IPS-18c (cell line): ENCODE data around the gene CHD6.

ENCODE experiments used
- H3K4me3 ChIP-seq: 2 replicates; pipeline ENCODE4 v1.7.0; 2013; ENCODE audit warnings: low read depth, mild to moderate bottlenecking, low read length, moderate library complexity; ENCODE audit not compliant: insufficient read depth
- H3K9me3 ChIP-seq: one replicate; pipeline ENCODE4 v1.6.1; 2013; ENCODE audit warnings: mild to moderate bottlenecking, low read length, moderate library complexity; ENCODE audit not compliant: control insufficient read depth, insufficient read depth

The CHD6 gene

DNA sequence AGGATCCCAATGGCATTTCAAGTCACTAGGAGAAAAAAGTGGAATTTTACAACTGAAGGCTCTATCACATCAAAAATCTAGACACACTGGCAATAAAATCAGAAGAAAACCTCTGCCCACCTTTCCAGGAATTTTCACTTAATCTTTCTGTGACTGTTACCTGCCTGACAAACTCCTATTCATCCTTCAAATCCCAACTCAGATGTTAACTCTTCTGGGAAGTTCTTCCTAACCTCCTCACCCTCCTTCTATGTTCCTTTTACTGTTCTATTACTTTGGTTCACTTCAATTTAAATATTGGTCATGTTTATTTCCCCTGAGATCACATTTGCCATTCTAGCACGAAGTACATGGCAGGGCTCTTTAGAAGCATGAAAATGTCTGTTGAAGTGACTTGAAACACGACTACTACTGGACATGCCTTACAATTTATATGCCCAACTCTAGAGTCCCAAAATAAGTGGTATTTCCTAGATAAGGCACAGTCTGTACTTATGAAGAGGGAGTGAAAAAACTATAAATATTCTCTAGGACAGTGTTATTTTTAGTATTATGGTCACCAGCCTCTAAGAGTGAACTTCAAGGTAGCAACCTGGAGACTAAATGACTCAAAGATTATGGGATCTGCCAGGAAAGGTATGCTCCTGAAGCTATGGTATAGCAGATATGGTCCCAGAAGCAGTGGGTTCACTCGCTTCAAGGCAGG, 17.1 kb downstream of the CHD6 start:
- Histone ChIP-seq H3K4me3 (no peak overlapping the region), H3K9me3 (peaks cover 8% of the 10 kb centered on the region)

DNA sequence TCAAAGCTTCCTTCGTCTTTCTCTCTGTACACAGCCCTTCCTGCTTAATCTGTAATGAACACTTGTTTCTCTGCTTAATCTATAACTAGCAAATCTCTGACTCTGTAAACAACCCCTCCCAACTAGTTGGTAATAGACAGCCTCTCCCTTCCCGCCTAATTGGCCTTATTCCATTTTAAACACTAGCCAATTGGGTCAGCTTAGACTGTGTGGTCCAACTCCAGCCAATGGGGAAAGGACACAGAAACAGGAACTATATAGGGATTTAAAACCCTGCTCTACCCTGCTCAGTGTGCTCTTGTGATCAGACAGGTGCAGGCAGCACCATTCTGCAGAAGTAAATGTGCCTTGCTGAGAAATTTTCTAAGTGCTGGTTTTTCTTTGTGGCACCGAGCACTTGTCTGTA, 18.5 kb downstream of the CHD6 start:
- Histone ChIP-seq H3K9me3 (peaks cover 8% of the 10 kb centered on the region), H3K4me3 (no peak overlapping the region)

DNA sequence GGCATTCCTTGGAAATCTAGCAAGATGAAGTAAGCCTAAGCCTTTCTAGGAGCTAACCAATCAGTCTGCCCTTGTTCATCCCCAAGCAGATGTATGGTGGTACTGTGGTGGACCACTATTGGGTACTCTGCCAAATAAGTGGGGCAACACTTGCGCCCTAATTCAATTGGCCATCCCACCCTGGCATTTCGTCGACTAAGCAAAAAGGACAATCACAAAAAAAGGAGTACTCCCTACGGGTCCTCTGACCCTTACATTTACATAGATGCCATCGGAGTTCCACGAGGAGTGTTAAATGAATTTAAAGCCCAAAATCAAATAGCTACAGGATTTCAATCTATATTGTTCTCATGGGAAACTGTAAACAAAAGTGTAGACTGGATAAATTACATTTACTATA, 19.5 kb downstream of the CHD6 start:
- Histone ChIP-seq H3K9me3 (peaks cover 8% of the 10 kb centered on the region), H3K4me3 (no peak overlapping the region)

DNA sequence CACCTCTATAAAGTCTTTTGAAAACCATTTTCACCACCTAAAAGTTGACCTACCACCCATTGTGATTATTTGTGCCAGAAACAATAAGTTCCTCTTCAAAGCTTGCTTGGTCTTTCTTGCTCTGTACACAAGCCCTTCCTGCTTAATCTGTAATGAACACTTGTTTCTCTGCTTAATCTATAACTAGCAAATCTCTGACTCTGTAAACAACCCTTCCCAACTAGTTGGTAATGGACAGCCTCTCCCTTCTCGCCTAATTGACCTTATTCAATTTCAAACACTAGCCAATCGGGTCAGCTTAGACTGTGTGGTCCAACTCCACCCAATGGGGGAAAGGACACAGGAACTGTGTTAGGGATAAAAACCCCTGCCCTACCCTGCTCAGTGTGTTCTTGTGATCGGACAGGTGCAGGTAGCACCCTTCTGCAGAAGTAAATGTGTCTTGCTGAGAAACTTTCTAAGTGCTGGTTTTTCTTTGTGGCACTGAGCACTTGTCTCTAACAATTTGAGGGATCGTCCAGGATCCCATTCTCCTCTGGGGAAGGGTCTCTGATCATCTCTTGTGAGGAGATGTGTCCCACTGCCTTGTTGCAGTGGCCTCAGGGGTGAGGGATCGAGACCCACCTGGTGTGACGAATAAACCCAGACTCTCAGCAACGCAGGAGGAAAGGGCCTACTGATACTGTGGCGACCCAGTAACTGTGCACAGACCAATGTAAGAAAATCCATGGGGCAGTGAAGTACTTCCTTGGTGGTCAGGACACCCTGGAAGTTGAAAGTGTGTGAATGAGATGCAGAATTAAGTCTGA, 23.5 kb downstream of the CHD6 start:
- Histone ChIP-seq H3K4me3 (no peak overlapping the region), H3K9me3 (peaks cover 8% of the 10 kb centered on the region)

DNA sequence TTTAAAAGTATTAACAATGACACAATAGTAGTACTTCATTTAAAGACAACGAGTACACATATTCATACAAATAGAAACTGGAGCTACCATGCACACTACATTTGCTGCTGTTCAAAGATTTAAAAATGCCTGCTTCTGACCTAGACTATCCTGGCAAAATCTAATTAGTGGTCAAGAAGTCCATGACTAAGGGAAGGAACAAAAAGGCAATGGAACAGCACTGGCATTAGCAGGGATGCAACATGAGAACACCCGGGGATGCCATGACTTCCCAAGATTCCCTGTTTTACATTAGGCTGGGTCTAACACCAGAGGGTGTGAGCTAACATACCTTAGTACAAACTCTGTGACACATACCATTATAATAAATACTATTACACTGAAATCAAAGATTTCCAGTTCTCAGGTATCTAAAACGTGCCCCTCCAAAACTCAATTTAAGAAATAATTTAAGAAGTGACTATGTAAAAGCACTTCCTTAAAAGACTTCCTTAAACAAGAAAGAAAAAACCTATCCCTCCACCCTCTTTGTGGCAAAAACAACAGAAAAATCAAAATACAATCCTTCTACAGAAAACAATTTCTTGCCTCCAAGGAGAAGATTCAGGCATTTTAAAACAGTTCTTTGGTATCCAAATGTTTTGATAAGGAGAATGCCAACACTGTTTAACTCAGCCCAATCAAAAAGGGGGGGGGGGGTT, 25.5 kb downstream of the CHD6 start:
- Histone ChIP-seq H3K4me3 (no peak overlapping the region), H3K9me3 (peaks cover 2% of the 10 kb centered on the region)

DNA sequence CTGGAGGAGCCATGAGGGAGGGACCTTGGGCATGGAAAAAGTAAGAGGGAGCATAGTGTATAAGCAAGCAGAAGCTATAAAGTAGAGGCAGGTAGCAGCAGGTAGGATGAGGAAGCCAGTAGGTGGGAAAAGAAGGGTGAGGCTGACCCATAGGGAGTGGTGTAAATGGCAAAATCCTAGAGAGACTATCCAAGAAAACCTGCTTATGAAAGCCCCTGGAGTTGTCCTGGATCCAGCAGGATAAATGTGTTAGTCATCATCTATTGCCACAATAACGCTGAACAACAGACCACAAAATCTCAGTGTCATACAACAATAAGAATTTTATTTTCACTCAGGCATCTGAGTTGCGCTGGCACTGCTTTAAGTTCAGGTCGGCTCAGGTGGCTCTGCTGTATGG, 30.2 kb downstream of the CHD6 start:
- no peak overlapping the region; the same call in 1 of the 2 replicates for H3K4me3 ChIP-seq
- H3K9me3 ChIP-seq, result peaks cover 2% of the 10 kb centered on the region

DNA sequence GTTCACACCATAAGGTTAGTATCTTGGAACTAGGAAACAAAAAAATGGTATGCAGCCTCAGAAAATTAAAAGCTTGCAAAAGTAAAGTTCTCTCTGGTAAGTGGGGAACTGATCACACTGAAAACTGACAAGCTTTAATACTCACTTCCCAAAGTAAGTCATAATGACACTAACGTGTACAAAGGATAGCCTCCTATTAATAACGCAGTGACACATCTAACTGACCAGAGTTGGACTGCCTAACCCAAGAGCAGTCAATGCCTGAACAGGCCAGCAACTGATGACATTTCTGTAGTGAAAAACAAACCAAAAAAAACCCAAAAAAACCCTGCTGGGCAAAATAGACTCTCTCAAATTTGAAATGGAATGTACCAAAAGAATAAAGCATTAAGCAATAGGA, 30.7 kb downstream of the CHD6 start:
- no peak overlapping the region; the same call in 1 of the 2 replicates for H3K4me3 ChIP-seq
- H3K9me3 ChIP-seq, result peaks cover 2% of the 10 kb centered on the region

DNA sequence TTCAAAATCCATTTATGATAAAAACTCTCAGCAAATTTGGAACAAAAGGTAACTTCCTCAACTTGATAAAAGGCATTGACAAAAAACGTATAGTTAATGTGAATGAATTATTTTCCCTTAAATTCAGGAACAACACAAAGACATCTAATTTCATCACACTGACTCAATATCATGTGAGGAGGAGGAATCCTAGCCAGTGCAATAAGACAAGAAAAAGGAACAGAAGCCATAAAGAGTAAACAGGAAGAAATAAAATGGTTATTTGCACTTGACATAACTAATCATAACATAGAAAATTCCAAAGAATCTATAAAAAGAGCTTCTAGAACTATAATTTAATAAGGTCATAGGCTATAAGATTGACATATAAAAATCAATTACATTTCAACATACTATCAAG, 31.4 kb downstream of the CHD6 start:
- H3K9me3 ChIP-seq, result peaks cover 2% of the 10 kb centered on the region
- no peak overlapping the region for H3K4me3 ChIP-seq

DNA sequence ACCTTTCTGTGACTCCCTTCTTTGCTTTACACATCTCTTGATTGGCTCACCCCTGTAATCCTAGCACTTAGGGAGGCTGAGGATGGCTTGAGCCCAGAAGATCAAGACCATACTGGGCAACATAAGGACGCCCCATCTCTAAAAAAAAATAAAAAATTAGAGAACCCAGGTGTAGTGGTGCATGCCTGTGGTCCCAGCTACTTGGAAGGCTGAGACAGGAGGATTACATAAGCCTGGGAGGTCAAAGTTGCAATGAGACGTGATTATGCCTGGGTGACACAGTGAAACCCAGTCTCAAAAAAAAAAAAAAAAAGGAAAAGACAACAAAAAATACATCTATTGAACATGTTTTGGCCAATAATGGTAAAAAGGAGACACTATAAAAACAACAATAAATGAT, 37.8 kb downstream of the CHD6 start:
- Histone ChIP-seq H3K4me3 (no peak overlapping the region), H3K9me3 (no peaks in the 10 kb centered on the region)

DNA sequence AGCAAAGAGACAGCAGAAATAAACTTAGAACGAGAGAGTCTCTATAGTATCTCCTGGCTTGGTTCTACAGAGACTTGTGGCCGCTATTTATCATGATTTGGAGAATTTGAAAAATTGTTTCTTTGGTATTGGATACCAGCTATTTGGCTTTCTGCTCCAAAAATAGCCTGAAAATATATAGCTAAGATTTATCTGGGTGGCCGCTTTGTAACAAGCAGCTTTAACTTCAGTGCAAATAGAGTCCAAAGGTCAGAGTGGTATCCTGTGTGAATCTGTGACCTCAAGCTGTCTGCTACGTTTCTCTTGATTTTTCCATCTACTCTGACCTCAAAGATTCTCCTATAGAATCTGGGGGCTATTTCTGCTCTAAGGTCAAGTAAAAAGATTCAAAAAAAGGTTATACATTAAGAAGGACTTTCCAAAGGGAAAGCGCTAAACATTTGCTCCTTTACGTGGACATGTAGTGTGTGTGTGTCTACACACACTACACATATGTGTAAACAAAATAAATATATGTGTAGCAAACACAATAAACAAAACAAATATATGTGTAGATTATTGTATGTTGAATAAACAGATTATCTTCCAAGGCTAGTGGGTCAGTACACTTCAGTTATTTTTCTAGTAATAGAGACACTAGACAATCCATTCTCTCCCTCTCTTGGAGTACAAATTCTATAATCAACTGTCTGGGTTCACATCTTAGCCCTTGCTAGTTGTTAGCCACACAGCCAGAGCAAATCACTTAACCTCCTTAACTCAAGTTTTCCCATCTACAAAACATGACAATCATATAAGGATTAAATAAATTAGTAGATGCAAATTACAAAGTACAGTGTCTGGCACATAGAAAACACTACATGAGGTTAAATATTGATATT, 40.8 kb downstream of the CHD6 start:
- Histone ChIP-seq H3K4me3 (no peak overlapping the region), H3K9me3 (no peaks in the 10 kb centered on the region)

DNA sequence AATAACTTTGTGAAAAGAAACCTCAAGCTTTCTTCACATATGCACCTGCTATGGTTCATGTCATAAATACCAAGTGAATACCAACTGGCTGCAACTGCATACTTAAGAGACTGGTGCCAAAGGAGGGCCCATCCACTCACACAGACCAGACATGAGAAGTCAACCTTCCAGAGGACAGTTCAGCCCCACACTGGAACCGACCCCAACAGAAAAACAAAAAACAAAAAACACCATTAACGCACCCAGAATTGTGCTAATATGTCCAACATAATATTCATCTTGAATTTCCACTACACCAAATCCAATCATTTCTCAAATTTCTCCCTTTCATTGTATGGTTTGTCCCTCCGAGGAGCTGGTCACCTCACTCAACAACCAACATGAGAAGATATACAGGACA, 42.8 kb downstream of the CHD6 start:
- no peaks in the 10 kb centered on the region for H3K9me3 ChIP-seq

DNA sequence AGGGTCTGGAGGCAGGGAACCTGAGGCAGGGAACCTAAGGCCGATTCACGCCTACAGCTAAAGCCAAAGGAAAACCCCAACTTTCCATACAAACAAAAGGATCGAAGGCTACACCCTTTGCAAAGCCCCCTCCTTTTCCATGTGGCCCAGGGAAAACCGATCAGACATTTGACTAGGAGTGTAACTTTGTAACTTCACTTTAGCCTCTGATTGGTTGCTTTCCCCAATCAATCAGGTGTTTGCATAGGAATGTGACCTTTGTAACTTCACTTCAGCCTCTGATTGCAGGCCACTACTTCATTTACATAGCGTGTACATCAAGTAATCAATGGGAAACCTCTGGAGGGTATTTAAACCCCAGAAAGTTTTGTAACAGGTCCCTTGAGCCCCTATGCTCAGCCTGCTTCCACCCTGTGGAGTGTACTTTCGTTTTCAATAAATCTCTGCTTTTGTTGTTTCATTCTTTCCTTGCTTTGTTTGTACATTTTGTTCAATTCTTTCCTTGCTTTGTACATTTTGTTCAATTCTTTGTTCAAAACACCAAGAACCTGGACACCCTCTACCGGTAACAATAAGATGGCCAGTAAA, 43.3 kb downstream of the CHD6 start:
- H3K9me3 ChIP-seq, result no peaks in the 10 kb centered on the region

More for the DNA sequence above, 42.8 kb downstream of the CHD6 start:
- no peak overlapping the region for H3K4me3 ChIP-seq

DNA sequence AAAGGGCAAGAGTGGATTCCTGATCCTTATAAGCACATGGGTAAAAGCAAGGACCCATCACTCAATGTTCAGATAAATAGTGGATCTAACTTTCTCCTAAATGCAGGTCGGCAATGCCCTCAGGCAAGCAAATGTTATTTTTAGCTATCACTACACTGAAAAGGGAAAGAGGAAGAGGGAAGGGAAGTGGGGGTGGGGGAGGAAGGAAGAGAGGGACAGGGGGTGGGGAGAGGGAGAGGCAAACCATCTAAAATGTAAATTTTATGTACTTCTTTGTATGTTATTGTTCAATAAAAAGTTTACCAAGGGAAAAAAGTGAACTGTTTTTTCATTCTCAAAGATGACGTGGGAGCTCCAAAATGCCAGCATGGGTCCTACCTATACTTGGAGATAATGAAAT, 44.2 kb downstream of the CHD6 start:
- no peaks in the 10 kb centered on the region for H3K9me3 ChIP-seq
- H3K4me3 ChIP-seq, result no peak overlapping the region

More for the DNA sequence above, 43.3 kb downstream of the CHD6 start:
- no peak overlapping the region for H3K4me3 ChIP-seq

DNA sequence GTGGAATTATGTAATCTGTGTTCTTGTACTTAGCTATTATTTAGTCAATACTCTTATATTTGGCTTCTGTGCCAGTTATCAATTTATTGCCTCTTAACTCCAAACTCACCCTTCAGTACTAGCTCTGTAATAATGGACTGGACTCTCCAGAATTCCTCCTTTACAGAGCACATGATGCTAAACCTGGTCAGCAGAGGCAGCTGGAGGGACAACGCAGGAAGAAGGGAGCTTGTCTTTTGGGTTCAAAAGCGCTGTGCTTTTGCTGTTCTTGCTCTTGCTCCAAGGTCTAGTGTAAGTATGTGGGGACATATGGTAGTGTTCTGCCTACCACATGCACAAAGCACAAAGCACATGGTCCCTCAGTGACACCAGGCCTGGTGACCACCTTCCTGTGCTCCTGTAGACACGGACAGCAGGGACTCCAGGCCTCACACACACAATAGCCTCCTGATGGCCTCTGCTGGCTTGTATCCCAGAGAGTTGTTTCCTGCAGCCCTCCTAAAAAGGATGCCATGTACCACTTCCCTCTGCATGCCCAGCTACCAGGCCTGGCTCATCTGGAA, 46.1 kb downstream of the CHD6 start:
- peaks cover 2% of the 10 kb centered on the region for H3K9me3 ChIP-seq

DNA sequence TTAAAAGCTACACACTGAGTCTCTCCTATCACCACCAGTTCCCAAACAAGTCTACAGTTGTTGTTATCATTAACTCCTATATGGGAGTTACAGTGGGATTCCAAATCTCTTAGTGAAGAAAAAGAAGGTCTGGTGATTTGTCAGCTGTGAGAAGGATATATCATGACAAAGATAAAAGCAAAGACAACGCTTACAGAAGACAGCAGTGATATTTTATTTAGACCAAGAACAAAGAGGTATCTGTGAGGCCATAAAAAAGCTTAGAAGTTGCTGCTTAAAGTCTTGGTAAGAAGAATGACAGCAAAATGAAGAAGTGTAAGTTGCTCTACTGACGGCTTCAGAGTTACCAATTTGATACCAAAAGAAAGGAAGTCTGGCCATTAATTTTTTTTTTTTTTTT, 47.2 kb downstream of the CHD6 start:
- peaks cover 2% of the 10 kb centered on the region for H3K9me3 ChIP-seq

More for the DNA sequence above, 46.1 kb downstream of the CHD6 start:
- no peak overlapping the region for H3K4me3 ChIP-seq

DNA sequence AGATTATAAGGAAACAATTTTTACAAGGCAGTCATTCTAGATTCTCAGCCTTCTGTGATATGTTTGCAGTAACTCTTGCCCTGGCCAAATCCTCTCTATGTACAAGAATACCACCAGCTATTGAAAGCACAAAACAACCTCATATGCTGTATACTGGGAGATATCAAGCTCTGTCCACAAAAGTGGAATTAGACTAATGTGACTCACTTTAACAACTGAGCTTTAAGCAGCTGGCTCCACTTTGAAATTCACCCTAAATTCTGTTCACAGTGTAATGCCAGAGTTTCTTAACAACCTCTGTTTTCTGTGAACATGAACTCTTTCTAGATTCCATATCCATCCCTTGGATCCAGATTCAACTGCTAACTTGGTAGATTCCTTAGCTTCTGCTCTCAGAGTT, 47.6 kb downstream of the CHD6 start:
- no peak overlapping the region for H3K4me3 ChIP-seq
- H3K9me3 ChIP-seq, result peaks cover 2% of the 10 kb centered on the region

More for the DNA sequence above, 47.2 kb downstream of the CHD6 start:
- H3K4me3 ChIP-seq, result no peak overlapping the region
